22Rv1 (cell line): ENCODE measurements around the gene RPL12.

ENCODE experiments used
- H3K27ac ChIP-seq: fragments of 450-650 bp; 2 replicates; pipeline ENCODE4 v1.5.1; 2017
- CTCF ChIP-seq: fragments of 450-650 bp; IDR thresholded peaks from 2 replicates; pipeline ENCODE4 v1.5.1; 2017; ENCODE audit warnings: mild to moderate bottlenecking
- ZFX ChIP-seq: fragments of 450-650 bp; IDR thresholded peaks from 2 replicates; pipeline ENCODE4 v1.6.1; 2017; ENCODE audit warnings: antibody characterized with exemption, borderline replicate concordance

Gene RPL12

GRCh38 chr9:127402401-127403090 is 48.7 kb downstream of the RPL12 start:
- no peak overlapping the region for H3K27ac ChIP-seq
- TF ChIP-seq ZFX = no peak
- no peak for TF ChIP-seq CTCF

DNA sequence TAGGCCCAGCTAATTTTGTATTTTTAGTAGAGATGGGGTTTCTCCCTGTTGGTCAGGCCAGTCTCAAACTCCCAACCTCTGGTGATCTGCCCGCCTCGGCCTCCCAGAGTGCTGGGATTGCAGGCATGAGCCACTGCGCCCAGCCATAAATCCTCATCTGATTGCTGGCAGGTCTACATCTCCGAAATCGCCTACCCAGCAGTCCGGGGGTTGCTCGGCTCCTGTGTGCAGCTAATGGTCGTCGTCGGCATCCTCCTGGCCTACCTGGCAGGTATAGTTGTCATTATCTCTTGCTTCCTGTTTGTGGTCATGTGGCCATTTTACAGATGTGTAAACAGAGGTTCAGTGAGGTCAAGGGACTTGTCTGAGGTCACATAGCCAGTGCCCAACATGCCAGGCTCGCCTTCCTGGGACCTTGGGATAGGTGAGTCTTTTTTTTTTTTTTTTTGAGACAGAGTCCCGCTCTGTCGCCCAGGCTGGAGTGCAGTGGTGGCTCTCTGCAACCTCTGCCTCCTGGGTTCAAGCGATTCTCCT is 51.4 kb downstream of the RPL12 start:
- TF ChIP-seq ZFX (no peak), CTCF (no peak)
- no peak overlapping the region for H3K27ac ChIP-seq

GRCh38 chr9:127398715-127399400 is 52.3 kb downstream of the RPL12 start:
- TF ChIP-seq CTCF (no peak), ZFX (no peak)
- H3K27ac ChIP-seq = no peak overlapping the region

DNA sequence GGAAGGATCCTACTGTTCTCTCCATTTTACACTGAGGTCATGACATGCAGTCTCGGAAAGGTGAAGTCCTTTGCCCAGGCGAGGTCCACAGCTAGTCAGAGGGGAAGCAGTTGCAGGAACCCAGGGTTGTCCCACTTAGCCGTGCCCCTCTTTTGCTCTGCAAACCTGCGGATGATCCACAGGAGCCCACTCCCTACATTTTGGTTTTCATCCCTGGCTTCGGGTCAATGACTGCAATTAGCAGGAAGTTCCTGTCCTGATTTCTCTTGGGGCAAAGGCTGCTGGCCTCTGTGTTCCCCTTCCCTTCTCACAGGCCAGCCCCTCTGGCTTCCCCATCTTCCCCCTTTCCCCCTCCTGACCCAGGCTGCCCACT is 52.9 kb downstream of the RPL12 start:
- H3K27ac ChIP-seq = no peak overlapping the region
- TF ChIP-seq CTCF (no peak), ZFX (no peak)
